Stimulated activated CD8-positive, alpha-beta memory T cell treated with anti-CD3 and anti-CD28 coated beads, Interleukin-7, amount 100 ng/mL, for 4 hours (primary cell): Measurements from ENCODE around the gene OR5A1.
"Not testable (repeated sequence)": the region's sequence is repeated elsewhere in the genome, so short reads cannot be mapped to it uniquely, and the experiment has no call there.

Source experiments
- DNase-seq, 2 donors: peaks; one replicate each; pipeline ENCODE4 v3.0.0-alpha.2; 2020; ENCODE audit warnings: low read depth in 2 of 2

The OR5A1 gene

DNA sequence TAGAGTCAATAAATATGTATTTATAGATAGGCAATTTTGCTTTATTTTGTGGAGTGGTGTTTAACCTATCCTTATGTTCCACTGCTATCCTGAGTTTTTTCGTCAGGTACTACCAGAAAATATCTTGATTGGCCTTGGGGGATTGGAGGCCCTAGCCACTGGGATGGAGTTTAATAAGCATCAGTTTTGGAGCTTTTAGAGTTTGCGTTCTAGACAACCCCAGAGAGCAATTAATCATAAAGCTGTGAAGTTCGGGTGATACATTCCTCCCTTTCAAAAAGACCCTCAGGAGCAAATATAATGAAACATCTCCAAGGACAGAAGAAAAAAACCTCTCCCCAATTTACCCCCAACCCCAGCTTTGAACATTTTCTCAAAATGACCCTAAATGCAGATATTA, at the start of gene OR5A1:
Gene OR5A1, plus strand, starts transcription at position 301 of the 400 bp plus-strand sequence. CDS start 6,700 bp downstream, outside the sequence.
- no peak for DNase-seq

DNA sequence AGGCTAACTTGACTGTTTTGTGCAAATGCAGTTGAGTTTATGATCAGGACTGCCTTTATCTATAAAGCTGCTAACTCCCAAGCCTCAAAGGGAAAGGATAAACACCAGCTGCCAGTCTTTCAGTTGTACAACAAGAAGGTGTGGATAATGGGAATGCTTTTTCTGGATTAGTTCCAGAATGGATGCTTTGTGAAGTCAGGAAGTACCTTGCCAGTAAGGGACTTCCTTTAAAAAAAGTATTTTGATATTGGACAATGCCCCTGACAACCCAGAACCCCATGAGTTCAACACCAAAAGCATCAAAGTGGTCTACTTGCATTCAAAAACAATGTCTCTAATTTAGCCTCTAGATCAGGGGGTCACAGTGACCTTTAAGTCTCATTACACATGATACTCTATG, 42.1 kb upstream of the OR5A1 start:
- DNase-seq = no peak

- DNase-seq = no peak
Observed at GRCh38 chr11:59400461-59401261, 35.6 kb upstream of the OR5A1 start.

DNA sequence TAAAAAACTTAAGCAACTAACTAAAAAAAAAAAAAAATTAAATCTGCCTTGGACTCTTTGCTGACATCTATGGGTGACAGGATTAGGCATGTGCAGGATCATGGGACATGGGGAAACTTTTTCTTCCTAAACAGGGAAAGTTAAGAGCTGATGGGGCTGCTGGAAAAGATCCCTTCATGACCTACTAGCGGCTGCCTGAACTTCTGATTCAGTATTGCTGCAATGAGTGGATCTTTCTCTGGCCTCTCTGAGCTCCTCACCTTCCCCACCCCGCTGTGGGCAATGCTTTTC, 35.1 kb upstream of the OR5A1 start:
- no peak for DNase-seq

DNA sequence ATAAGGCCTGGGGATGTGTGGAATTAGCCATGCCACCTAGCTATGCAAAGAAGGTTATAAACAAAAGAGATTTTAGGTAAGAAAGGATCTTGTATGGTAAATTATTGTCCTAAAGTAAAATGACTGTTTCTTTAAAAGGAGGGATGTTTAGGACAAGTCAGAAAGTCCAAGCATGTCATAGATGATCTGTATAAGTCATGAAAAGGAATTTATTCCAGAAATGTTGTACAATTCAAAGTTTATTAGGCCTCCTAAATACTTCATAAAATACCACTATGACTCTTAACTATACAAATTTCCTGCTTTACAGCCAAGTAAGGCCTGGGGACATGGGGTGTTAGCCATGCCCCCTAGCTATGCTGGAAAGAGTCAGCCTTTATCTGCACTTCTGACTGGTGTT, 32.7 kb upstream of the OR5A1 start:
- DNase-seq = no peak

GRCh38 chr11:59413646-59414045, 22.6 kb upstream of the OR5A1 start:
- DNase-seq = no peak

- no peak for DNase-seq
Observed at GRCh38 chr11:59415111-59415510, 21.2 kb upstream of the OR5A1 start.

GRCh38 chr11:59416613-59417012, 19.7 kb upstream of the OR5A1 start:
- no peak for DNase-seq

DNA sequence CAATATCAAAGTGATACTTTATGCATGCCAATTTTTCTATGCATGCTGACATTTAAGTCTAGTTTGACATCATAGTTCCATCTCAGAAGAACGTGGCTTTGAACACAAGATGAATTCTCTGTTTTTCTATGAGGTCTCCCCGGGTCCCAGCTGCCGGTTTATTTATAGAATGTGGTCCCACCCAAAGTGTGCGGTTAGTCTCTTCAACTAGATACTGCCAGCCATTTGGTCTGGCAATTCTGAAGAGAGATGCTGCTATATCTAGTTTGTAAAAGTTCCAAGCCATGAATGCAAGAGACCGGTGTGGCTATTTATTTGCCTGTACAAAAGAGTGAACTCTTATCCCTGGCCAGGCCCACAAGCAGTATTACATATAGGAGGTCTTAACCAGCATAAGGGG, 19.2 kb upstream of the OR5A1 start:
- no peak for DNase-seq

- DNase-seq = no peak
Observed at GRCh38 chr11:59418156-59418555, 18.1 kb upstream of the OR5A1 start.

DNA sequence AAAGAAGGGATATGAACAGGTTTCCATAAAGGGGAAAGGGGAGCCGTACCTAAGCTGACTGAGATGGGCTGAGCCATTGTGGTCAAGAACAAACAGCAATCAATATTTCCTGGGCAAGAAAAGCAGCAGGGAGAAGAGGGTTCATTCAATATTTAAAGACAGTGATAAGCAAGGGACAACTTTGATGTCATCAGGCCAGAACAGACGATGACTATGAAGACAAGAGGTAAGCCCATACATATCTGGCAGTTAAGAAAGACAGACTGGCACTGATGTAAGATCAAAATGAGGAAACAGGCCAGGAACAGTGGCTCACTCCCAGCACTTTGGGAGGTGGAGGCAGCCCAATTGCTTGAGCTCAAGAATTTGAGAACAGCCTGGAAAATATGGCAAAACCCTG, 12.4 kb upstream of the OR5A1 start:
- no peak for DNase-seq

DNA sequence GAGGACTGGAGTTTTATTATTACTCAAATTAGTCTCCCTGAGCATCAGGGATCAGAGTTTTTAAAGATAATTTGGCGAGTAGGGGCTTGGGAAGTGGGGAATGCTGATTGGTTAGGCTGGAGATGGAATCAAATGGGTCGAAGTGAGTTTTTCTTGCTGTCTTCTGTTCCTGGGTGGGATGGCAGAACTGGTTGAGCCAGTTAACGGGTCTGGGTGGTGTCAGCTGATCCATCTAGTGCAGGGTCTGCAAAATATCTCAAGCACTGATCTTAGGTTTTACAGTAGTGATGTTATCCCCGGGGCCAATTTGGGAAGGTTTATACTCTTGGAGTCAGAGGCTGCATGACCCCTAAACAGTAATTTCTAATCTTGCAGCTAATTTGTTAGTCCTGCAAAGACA, 11.1 kb upstream of the OR5A1 start:
- DNase-seq = no peak

GRCh38 chr11:59426361-59427067, 9.8 kb upstream of the OR5A1 start, which contains the start of gene OR5A2:
OR5A2 (minus strand) TSS chr11:59426413; CDS start chr11:59422953, 3,460 bp downstream.
- no peak for DNase-seq

GRCh38 chr11:59427068-59427382, 9.2 kb upstream of the OR5A1 start:
- no peak for DNase-seq

DNA sequence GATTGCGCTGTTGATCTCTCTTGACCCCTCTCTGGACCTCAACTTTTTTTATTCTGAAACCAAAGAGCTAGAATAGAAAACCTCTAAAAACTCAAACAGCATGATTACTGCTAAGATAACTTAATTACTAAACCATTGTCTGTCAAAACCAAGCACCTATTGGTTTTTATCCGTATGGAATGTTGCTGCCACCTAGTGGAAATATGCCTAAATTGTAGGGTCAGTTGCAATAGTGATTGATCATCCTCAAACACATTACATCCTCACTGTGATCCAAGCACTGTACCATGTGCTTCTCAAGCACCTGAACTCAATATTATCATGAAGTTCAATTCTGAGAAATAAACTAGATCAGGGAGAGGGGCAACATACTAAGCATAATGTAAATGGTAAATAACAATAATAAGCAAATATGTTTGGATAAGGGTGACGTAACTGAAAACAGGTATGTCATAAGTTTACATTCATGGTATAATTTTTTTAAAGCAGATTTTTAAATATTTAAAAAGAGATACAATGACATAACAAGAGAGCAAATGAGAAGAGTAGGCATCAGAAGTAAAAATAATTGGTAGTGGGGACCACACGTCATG, 6.2 kb upstream of the OR5A1 start:
- no peak for DNase-seq

DNA sequence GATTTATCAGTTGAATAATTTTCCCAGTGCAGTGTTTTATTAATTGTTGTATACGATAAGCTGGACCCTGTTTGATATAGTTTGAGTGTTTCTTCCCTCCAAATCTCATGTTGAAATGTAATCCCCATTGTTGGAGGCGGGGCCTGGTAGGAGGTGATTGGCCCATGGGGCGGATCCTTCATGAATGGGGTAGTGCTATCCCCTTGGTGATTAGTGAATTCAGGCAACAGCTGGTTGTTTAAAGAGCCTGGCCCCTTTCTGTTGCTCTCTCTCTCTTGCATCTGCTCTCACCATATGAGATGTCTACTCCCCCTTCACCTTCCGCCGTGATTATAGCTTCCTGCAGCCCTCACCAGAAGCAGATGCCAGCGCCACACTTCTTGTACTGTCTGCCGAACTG, 1.5 kb downstream of the OR5A1 start:
- no peak for DNase-seq

- not testable (repeated sequence) for DNase-seq
Observed at GRCh38 chr11:59445624-59446023, 9.4 kb downstream of the OR5A1 start.

DNA sequence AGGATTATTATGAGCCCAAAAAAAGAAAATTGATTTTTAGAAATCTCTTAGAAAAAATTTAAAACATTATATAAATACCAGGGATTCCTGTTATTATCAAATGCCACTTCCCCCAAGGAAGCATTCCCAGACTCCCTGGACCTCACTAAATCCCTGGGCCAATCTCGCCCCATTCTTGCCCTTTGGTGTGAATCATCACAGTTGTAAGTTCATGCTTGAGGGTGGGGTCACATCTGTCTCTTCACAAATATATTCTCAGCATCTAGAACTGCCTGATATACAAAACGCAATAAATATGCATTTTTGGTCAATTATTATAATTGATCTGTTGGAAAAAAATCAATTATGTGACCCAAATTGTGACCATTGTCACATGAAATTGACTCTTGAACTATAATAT, 12.2 kb downstream of the OR5A1 start:
- DNase-seq = no peak

- DNase-seq = no peak
Observed at GRCh38 chr11:59456661-59457060, 20.4 kb downstream of the OR5A1 start, which contains the start of gene OR4D6. OR4D6 (plus strand) TSS chr11:59456961; CDS start chr11:59456961, 0 bp downstream.

DNA sequence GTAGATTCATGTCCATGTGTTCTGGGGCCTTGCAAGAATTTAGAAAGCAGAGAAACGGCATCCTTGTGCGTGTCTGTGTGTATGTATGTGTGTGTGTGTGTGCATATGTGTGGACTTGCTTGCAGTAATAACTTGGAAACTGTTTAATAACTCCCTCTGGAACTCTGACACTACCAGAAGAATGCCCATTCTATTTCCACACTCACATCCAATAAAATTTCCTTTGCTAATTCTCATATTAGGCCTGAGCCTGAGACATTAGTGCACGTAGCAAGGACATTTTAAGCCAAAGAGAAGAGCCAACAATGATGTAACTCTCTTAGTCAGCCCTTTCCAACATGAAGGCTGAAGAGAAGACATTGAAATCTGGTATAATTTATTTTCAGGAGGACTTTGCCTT, 23.6 kb downstream of the OR5A1 start:
- DNase-seq = no peak

DNA sequence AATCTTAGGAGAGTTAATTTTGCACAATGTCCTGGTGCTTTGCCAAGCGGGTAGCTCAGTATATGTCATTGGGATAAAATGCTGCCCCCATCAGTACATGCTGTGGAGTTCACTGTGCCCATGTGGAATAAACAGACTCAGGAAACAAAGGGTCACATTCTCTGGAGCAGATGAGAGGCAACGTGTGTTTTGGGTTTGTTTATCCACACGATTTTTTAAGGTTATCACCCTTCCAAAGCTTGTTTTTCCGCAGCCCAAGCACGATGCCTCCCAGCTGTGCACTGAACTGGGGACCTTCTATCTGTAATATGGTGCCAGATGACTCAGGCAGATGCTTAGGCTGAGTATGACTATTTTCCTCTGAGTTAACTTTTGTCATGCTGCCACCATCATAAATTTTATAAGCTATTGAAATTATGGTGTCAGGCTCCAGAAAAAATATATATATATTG, 26.9 kb downstream of the OR5A1 start:
- no peak for DNase-seq

DNA sequence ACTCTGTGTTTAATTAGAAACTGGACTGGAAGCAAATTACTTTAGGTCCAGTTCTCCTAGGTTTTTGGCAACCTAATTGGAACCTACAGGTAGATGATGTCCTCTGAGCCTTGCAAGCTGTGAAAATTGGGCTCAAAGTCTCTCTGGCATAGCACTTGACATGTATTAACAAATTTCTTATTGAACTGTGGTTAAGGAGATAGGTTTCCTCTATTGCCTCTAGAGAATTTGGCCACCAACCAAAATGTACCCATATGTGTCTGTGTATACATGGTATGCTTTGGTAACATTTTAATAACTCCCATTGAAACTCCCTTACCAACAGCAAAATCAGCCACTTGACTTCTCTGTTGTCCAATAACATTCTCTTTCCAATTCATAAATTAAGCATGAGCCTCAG, 36.7 kb downstream of the OR5A1 start, which contains the start of gene OR4D10:
Gene OR4D10, plus strand, starts transcription at position 301 of the 400 bp plus-strand sequence. CDS start 4,115 bp downstream, outside the sequence.
- DNase-seq = no peak

- no peak for DNase-seq
Observed at GRCh38 chr11:59475176-59475575, 38.9 kb downstream of the OR5A1 start.
